Measurements from ENCODE around the gene HDGFL2. TPM values are rescaled to one million over a fixed set of nuclear protein-coding genes. Genes with fewer than 3 reads are reported as not detected.
A peak's percentile ranks its signal among the peaks of the same experiment; 100 is the strongest.

The HDGFL2 gene
- total RNA-seq, 1 donor from 2014 or later = 68.8 TPM

DNA sequence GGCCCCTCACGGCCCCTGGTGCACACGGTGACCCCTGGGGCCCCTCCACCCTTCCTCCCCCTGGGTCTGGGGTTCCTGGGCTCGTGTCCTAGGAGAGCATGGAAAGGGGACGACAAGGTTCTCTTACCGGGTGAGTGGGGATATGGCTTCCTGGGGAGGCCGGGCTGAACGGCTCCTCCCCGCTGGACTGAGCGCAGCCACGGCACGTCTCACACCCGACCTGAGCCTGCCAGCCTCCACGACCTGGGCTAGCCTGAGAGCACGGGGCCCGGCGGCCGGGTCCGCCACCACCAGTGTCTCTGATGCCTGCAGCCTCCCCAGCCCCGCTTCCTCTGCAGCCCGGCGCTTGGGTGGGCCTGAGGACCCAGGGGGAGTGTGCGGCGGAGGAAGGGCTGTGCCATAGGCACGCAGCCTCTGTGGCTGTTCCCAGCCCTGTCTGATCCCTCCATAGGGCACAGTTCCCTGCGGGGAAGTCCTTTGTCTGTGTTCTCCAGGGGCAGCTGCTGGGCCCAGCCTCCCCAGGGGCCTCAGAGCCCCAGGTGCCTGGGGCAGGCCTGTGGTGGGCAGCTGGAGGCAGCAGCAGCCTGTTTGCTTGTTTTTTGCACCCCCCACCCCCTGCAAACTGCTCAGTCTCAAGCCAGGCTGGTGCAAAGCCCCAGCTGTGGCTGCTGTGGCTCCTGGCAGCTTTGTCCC lies 31.2 kb downstream of the HDGFL2 start:
- Mint-ChIP-seq H3K27ac (ENCODE audit: unreplicated experiment) (no peak overlapping the region), H3K9me3 (ENCODE audit: unreplicated experiment) (no peaks in the 10 kb centered on the region), H3K27me3 (ENCODE audit: unreplicated experiment) (no peaks in the 10 kb centered on the region), H3K4me1 (ENCODE audit: unreplicated experiment) (peaks cover 4% of the 10 kb centered on the region), H3K4me3 (ENCODE audit: unreplicated experiment) (no peak overlapping the region), H3K36me3 (ENCODE audit: unreplicated experiment) (peaks cover 11% of the 10 kb centered on the region)
- DNase-seq (ENCODE audit: extremely low spot score, unreplicated experiment) = peak; percentile 76
- TF ChIP-seq, protein P1, sequence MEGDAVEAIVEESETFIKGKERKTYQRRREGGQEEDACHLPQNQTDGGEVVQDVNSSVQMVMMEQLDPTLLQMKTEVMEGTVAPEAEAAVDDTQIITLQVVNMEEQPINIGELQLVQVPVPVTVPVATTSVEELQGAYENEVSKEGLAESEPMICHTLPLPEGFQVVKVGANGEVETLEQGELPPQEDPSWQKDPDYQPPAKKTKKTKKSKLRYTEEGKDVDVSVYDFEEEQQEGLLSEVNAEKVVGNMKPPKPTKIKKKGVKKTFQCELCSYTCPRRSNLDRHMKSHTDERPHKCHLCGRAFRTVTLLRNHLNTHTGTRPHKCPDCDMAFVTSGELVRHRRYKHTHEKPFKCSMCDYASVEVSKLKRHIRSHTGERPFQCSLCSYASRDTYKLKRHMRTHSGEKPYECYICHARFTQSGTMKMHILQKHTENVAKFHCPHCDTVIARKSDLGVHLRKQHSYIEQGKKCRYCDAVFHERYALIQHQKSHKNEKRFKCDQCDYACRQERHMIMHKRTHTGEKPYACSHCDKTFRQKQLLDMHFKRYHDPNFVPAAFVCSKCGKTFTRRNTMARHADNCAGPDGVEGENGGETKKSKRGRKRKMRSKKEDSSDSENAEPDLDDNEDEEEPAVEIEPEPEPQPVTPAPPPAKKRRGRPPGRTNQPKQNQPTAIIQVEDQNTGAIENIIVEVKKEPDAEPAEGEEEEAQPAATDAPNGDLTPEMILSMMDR (IDR thresholded peaks at IDR 0.05) = no peak

DNA sequence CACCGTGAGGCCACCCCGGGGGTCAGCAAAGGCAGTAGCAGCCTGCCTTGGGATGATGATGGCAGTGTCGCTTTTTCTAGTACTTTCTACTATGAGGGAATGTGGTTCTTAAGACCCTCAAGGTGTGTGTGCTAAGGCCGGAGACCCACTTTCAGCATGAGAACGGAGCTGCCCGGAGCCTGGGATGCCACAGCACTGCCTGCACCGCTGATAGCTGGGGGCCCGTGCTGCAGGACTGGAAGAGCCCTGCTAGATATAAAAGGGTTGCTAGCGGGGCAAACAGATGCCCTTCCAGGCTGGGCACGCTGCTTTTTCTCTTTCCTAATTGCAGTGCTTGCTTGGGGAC lies 31.7 kb downstream of the HDGFL2 start:
- TF ChIP-seq, protein P1 (IDR thresholded peaks at IDR 0.05) = no peak
- peaks cover 11% of the 10 kb centered on the region for H3K36me3 Mint-ChIP-seq (ENCODE audit: unreplicated experiment)
- no peak overlapping the region for H3K27ac Mint-ChIP-seq (ENCODE audit: unreplicated experiment)
- peaks cover 4% of the 10 kb centered on the region for H3K4me1 Mint-ChIP-seq (ENCODE audit: unreplicated experiment)
- H3K9me3 Mint-ChIP-seq (ENCODE audit: unreplicated experiment) = no peaks in the 10 kb centered on the region
- no peak overlapping the region for H3K4me3 Mint-ChIP-seq (ENCODE audit: unreplicated experiment)
- no peak for DNase-seq (ENCODE audit: extremely low spot score, unreplicated experiment)
- no peaks in the 10 kb centered on the region for H3K27me3 Mint-ChIP-seq (ENCODE audit: unreplicated experiment)

DNA sequence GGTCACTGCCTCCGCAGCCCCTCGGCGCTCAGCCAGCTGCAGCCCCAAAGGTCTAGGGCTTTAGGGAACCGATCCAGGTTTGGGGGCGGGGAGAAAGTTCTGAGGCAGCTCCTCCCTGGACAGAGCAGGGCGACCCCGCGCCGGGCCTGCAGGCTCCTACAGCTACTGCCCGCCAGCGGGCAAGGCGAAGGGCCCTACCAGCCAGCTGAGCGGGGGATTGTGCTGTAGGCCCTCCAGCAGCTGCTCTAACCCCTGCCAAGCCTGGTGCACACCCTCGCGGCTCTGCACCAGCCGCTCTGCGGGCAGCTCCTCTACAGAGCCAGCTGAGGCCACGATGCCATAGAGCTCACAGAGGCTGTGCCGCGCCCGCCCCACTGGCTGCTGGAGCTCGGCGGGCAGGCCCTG lies 32.2 kb downstream of the HDGFL2 start:
- no peak overlapping the region for H3K27ac Mint-ChIP-seq (ENCODE audit: unreplicated experiment)
- TF ChIP-seq, protein P1 (IDR thresholded peaks at IDR 0.05) = no peak
- H3K4me1 Mint-ChIP-seq (ENCODE audit: unreplicated experiment) = peaks cover 4% of the 10 kb centered on the region
- DNase-seq (ENCODE audit: extremely low spot score, unreplicated experiment) = peak; percentile 83
- no peak overlapping the region for H3K4me3 Mint-ChIP-seq (ENCODE audit: unreplicated experiment)
- peaks cover 11% of the 10 kb centered on the region for H3K36me3 Mint-ChIP-seq (ENCODE audit: unreplicated experiment)
- H3K9me3 Mint-ChIP-seq (ENCODE audit: unreplicated experiment) = no peaks in the 10 kb centered on the region
- H3K27me3 Mint-ChIP-seq (ENCODE audit: unreplicated experiment) = no peaks in the 10 kb centered on the region

DNA sequence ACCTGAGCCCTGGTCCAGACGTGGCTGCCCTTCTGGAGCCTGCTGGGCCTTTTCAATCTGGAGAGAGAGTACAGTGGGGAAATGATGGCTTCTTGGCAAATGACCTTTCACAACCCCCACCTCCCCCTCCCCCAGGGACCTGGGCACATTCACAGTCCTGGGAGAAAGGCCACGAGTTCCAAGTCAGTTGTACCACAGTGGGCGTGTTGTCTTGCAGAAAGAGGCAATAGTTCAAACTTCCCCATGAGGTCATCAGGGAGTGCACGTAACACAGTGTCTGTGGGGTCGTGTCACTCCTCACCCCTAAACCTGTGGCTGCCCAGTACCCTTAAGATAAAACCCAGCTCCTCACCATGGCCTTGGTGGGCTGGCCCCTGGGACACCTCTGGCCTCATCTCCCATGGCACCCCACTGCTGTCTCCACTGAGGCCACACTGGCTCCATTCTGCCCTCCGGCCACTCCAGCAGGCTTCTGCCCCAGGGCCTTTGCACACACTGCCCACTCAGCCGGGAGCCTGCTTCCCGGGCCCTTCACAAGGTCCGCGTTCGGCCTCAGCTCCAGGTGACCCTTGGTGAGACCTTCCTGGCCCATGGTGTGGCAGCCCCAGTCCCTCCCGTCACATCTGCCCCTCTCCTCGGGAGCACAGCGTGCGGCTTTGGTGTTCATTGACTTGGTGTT lies 32.9 kb downstream of the HDGFL2 start:
- Mint-ChIP-seq H3K4me3 (ENCODE audit: unreplicated experiment) (no peak overlapping the region), H3K4me1 (ENCODE audit: unreplicated experiment) (peaks cover 4% of the 10 kb centered on the region), H3K27ac (ENCODE audit: unreplicated experiment) (no peak overlapping the region), H3K36me3 (ENCODE audit: unreplicated experiment) (peaks cover 11% of the 10 kb centered on the region), H3K27me3 (ENCODE audit: unreplicated experiment) (no peaks in the 10 kb centered on the region), H3K9me3 (ENCODE audit: unreplicated experiment) (no peaks in the 10 kb centered on the region)
- TF ChIP-seq, protein P1 (IDR thresholded peaks at IDR 0.05) = no peak
- DNase-seq (ENCODE audit: extremely low spot score, unreplicated experiment) = no peak

Measured in osteocyte (in vitro differentiated cells).